Measurements from ENCODE around the gene MSTN.
"Not testable (repeated sequence)": the region's sequence is repeated elsewhere in the genome, so short reads cannot be mapped to it uniquely, and the experiment has no call there.

The MSTN gene

GRCh38 chr2:190062053-190062452 lies 476 bp downstream of the MSTN start:
- no peak for DNase-seq

- DNase-seq, result no peak
These were observed 1.9 kb downstream of the MSTN start for GRCh38 chr2:190060626-190061025.

- DNase-seq, result no peak
These were observed 2.5 kb downstream of the MSTN start for GRCh38 chr2:190060019-190060418.

GRCh38 chr2:190053426-190053825 lies 9.1 kb downstream of the MSTN start:
- no peak for DNase-seq

GRCh38 chr2:190052307-190052706 lies 10.2 kb downstream of the MSTN start:
- no peak for DNase-seq

- DNase-seq, result no peak
These were observed 11.3 kb downstream of the MSTN start for GRCh38 chr2:190051223-190051622.

GRCh38 chr2:190050001-190050400 lies 12.5 kb downstream of the MSTN start:
- DNase-seq, result peak; percentile 12

GRCh38 chr2:190044866-190045265 lies 17.7 kb downstream of the MSTN start:
- DNase-seq, result no peak

GRCh38 chr2:190043441-190043840 lies 19.1 kb downstream of the MSTN start:
- DNase-seq, result peak; percentile 26

GRCh38 chr2:190036071-190036470 lies 26.5 kb downstream of the MSTN start:
- no peak for DNase-seq

- peak; percentile 21 for DNase-seq
These were observed 28.1 kb downstream of the MSTN start for GRCh38 chr2:190034417-190034816.

GRCh38 chr2:190031969-190032618 lies 30.4 kb downstream of the MSTN start:
- no peak for DNase-seq

GRCh38 chr2:190023860-190024259 lies 38.7 kb downstream of the MSTN start:
- peak; percentile 36 for DNase-seq

- DNase-seq, result no peak
These were observed 41.8 kb downstream of the MSTN start for GRCh38 chr2:190020720-190021119.

- no peak for DNase-seq
These were observed 44.7 kb downstream of the MSTN start for GRCh38 chr2:190017837-190018236.

GRCh38 chr2:190015969-190016368 lies 46.6 kb downstream of the MSTN start:
- DNase-seq, result not testable (repeated sequence)
